PFSK-1 (cell line): ENCODE measurements around the gene SVOPL.

ENCODE experiments used
- FOXP2 ChIP-seq: optimal IDR thresholded peaks from 2 replicates; pipeline ENCODE3; 2011; ENCODE audit warnings: borderline replicate concordance, control low read depth, inconsistent platforms; ENCODE audit not compliant: insufficient read depth; ENCODE audit errors: extremely low read length, extremely low read depth
- POLR2AphosphoS5 ChIP-seq: IDR thresholded peaks from 2 replicates; pipeline ENCODE4 v1.6.1; 2012; ENCODE audit warnings: low read depth, mild to moderate bottlenecking, control low read depth, low read length, moderate library complexity
- SIN3A ChIP-seq: IDR thresholded peaks from 2 replicates; pipeline ENCODE4 v1.6.1; 2012; ENCODE audit warnings: mild to moderate bottlenecking, low read length, moderate library complexity, borderline replicate concordance; ENCODE audit not compliant: insufficient read depth
- TAF1 ChIP-seq: IDR thresholded peaks from 2 replicates; pipeline ENCODE4 v1.6.1; 2012; ENCODE audit warnings: low read length, control low read depth, borderline replicate concordance; ENCODE audit not compliant: insufficient read depth
- TF ChIP-seq, protein P1 (sequence below), 2 experiments: IDR thresholded peaks; 2 replicates each; pipeline versions ENCODE4 v1.6.1 to v1.8.0; 2011 to 2012; ENCODE audit warnings: low read depth in 2 of 2, low read length in 2 of 2, control low read depth in 1 of 2, inconsistent platforms in 1 of 2, mild to moderate bottlenecking in 1 of 2, moderate library complexity in 1 of 2; ENCODE audit not compliant: insufficient read depth in 1 of 2

Gene SVOPL

DNA sequence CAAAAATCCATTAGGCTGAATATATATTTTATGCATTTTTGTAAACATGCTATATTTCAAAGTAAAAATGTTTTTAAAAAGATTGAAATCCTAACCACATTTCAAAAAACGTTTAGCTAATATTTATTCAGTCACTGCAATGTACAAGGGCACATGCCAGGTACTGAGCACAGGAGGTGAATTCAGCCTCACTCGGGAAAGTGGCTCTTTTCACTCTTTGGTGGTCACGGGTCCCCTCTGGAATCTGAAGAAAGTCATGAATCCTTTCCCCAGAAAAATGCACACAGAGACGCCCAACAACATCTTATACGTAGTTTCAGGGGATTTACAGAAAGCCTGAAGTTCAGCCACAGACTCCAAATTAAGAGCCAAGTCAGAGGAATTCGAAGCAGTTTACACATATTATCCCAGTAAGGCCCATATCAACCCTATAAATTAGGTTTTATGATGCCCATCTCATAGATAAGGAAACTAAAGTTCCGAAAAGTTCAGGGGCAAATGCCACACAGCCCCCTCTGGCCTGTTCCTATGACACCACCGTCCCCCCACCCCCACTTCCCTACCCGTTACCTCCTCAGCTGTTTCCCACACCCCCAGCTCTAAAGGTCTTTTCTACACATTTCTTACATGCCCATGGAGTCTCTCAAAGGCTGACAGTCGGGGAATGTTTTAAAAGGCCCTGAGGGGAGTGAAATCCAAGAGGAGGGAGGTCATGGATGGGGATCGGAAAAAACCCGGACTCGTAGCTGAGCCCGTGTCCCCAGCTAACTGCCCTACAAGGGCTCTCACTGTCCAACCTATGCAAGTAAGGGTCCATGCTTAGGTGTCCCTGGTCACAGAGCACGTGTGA is 9.6 kb upstream of the SVOPL start:
- TF ChIP-seq FOXP2 (no peak), SIN3A (no peak), TAF1 (no peak), POLR2AphosphoS5 (no peak)
- TF ChIP-seq, protein P1, sequence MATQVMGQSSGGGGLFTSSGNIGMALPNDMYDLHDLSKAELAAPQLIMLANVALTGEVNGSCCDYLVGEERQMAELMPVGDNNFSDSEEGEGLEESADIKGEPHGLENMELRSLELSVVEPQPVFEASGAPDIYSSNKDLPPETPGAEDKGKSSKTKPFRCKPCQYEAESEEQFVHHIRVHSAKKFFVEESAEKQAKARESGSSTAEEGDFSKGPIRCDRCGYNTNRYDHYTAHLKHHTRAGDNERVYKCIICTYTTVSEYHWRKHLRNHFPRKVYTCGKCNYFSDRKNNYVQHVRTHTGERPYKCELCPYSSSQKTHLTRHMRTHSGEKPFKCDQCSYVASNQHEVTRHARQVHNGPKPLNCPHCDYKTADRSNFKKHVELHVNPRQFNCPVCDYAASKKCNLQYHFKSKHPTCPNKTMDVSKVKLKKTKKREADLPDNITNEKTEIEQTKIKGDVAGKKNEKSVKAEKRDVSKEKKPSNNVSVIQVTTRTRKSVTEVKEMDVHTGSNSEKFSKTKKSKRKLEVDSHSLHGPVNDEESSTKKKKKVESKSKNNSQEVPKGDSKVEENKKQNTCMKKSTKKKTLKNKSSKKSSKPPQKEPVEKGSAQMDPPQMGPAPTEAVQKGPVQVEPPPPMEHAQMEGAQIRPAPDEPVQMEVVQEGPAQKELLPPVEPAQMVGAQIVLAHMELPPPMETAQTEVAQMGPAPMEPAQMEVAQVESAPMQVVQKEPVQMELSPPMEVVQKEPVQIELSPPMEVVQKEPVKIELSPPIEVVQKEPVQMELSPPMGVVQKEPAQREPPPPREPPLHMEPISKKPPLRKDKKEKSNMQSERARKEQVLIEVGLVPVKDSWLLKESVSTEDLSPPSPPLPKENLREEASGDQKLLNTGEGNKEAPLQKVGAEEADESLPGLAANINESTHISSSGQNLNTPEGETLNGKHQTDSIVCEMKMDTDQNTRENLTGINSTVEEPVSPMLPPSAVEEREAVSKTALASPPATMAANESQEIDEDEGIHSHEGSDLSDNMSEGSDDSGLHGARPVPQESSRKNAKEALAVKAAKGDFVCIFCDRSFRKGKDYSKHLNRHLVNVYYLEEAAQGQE (IDR thresholded peaks at IDR 0.05; ENCODE audit: insufficient read depth in 1 of 2, low read depth in 2 of 2, low read length in 2 of 2), result no peak

DNA sequence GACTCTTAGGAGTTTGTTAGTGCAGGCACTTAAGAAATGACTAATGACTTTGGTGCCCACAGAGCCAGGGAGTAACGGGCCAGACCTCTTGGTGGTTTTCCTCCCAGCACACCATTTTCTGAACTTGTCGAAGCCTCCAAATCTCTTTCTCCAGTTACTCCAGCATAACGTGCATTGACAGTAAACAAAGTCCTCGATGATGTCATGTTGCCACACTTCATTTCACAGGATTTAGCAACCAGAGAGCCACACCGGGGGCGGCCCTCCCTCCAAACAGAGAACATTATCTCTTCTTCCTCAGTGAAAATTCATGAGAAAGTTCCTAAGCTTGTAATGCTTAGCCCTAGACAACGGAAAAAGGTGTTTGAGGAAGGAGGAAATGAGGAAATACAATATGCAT is 4.0 kb upstream of the SVOPL start:
- no peak for TF ChIP-seq TAF1
- TF ChIP-seq, protein P1 (IDR thresholded peaks at IDR 0.05; ENCODE audit: insufficient read depth in 1 of 2, low read depth in 2 of 2, low read length in 2 of 2), result no peak
- no peak for TF ChIP-seq SIN3A
- no peak for TF ChIP-seq POLR2AphosphoS5
- no peak for TF ChIP-seq FOXP2

DNA sequence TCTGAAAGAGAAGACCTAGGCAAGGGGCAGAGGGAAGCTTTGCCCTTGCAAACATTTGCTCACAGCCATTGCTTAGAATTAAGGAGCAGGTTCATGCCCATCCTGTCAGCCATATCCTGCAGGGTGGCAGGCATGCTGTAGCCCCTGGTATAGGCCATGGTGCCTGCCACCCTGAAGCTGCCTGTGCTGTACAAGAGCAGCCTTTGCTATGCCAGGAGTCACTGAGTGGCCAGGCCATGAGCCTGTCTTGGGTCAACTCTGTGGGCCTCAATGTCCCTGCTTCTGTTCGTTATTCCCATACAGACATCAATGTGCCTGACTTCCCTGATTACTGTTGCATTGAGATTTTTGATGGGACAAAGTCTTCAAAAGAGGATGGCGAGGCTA is 368 bp upstream of the SVOPL start:
- TF ChIP-seq POLR2AphosphoS5 (no peak), SIN3A (no peak), TAF1 (no peak), FOXP2 (no peak)
- TF ChIP-seq, protein P1 (IDR thresholded peaks at IDR 0.05; ENCODE audit: insufficient read depth in 1 of 2, low read depth in 2 of 2, low read length in 2 of 2), result no peak

DNA sequence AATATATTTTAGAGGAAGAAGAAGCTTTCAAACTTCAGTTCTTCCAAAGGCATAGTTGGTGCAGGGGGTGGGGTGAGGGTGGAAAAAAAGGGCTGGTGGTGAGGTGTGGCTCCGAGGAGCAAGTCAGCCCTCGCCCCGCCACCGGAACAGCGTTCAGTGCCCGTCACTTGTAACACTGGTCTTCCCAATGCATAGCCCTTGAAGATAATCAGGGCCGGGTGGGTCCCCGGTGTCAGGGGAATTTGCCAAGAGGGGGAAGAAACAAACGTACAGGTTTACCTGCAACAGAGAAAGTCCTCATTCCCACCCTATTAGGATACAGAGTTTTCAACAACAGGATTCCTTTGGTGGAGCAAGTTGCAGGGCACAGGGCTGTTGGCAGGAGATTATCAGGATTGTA is 1.5 kb downstream of the SVOPL start:
- no peak for TF ChIP-seq SIN3A

DNA sequence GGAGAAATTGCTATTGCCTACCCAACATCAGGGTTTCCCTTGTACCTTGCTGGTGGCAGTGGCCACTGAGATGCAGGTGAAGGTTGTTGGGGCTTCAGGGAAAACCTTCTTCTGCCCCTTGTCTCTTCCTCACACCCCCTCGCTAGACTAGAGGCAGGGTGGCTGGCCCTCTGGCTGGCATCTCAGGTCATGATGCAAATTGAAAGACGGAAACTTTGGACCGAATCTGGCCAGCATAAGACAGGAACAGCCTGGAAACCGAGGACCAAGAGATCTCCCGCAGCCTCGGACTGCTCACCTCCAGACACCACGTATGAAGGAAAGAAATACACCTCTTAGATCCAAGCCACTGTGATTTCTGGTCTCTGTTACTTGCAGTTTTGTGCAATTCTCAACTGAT is 2.9 kb downstream of the SVOPL start:
- TF ChIP-seq, protein P1 (IDR thresholded peaks at IDR 0.05; ENCODE audit: insufficient read depth in 1 of 2, low read depth in 2 of 2, low read length in 2 of 2), result no peak
- TF ChIP-seq POLR2AphosphoS5 (no peak), TAF1 (no peak), SIN3A (no peak), FOXP2 (no peak)
